Upper lobe of left lung (tissue), 6 donors: ENCODE measurements around the gene MYO1C. TPM values are rescaled to one million over a fixed set of nuclear protein-coding genes. Genes with fewer than 3 reads are reported as not detected.

ENCODE experiments used
- ATAC-seq, 2 donors: fragments of 200-7000 bp; cut with Tn5 transposase; one replicate each; pipeline ENCODE4 v1.9.1; 2022; ENCODE audit warnings: mild to moderate bottlenecking in 2 of 2, moderate library complexity in 2 of 2; ENCODE audit not compliant: low FRiP score in 2 of 2
- DNase-seq, 2 donors: peaks; one replicate each; pipeline ENCODE4 v3.0.0-alpha.2; 2019 to 2020
- H3K27ac ChIP-seq, 4 donors: fragments of 200-600 bp; sonication (generic); one replicate each; pipeline ENCODE4 v1.5.1; 2016 to 2019
- H3K27me3 ChIP-seq, 4 donors: fragments of 200-600 bp; sonication (generic); one replicate each; pipeline ENCODE4 v1.5.1; 2017 to 2019
- H3K36me3 ChIP-seq, 4 donors: fragments of 200-600 bp; sonication (generic); one replicate each; pipeline ENCODE4 v1.5.1; 2016 to 2019
- H3K4me1 ChIP-seq, 4 donors: fragments of 200-600 bp; sonication (generic); one replicate each; pipeline ENCODE4 v1.5.1; 2018 to 2019
- H3K4me3 ChIP-seq, 4 donors: fragments of 200-600 bp; sonication (generic); one replicate each; pipeline ENCODE4 v1.5.1; 2017 to 2019; ENCODE audit warnings: mild to moderate bottlenecking in 2 of 4, moderate library complexity in 1 of 4
- H3K9me3 ChIP-seq, 4 donors: fragments of 200-600 bp; sonication (generic); one replicate each; pipeline ENCODE4 v1.5.1; 2018 to 2019
- EP300 ChIP-seq, 4 donors: sonication (generic); formaldehyde crosslinking; IDR thresholded peaks; one replicate each; pipeline ENCODE4 v1.5.1; 2017; ENCODE audit warnings: antibody characterized with exemption in 4 of 4, control low read depth in 2 of 4
- POLR2A ChIP-seq, 4 donors: fragments of 450-650 bp; IDR thresholded peaks; one replicate each; pipeline ENCODE4 v1.5.1; 2016 to 2017; ENCODE audit warnings: antibody characterized with exemption in 4 of 4, mild to moderate bottlenecking in 2 of 4
- POLR2AphosphoS5 ChIP-seq, 2 donors: sonication (generic); formaldehyde crosslinking; IDR thresholded peaks; one replicate each; pipeline ENCODE4 v1.5.1; 2017; ENCODE audit warnings: antibody characterized with exemption in 2 of 2
- WGBS, 2 donors: methylation state at CpG; one replicate each; pipeline ENCODE4 v1.1.5; 2017 to 2018; 5-methylcytosine and 5-hydroxymethylcytosine counted together
- total RNA-seq, 6 donors: library from RNA; depleted of rRNA in 4 of 6; stranded (reverse); fragments of >200 nt in 4 of 6; gene quantifications; one replicate each; pipeline versions ENCODE4 v1.1.0 to v1.2.1, GENCODE V29; 2016 to 2021
- TF ChIP-seq, protein P1 (sequence below), 6 experiments: fragments of 450-650 bp in 4 of 6; fragments of 200-600 bp in 2 of 6; sonication (generic) in 2 of 6; IDR thresholded peaks; one replicate each; pipeline ENCODE4 v1.5.1; 2016 to 2019; ENCODE audit warnings: antibody characterized with exemption in 6 of 6
- donor health status: DM: no; HTN: no; CAD: no; lungs with moderate emphysema.
- donor health status: DM: no; HTN: yes; CAD: no; lungs with severe emphysema.

MYO1C gene
- total RNA-seq, 6 donors from 2014 or later: 186 to 358 (median 266) TPM

- 3 to 5% methylated on average over 16 to 28 of the region's 72 CpGs for WGBS, 2 donors
- no peaks in the 10 kb centered on the region for H3K9me3 ChIP-seq
- ATAC-seq: peak; percentile 77 to 86
- peaks cover 2 to 10% (median 3%) of the 10 kb centered on the region in 4 donors for H3K36me3 ChIP-seq
- peaks cover 51 to 86% (median 70%) of the 10 kb centered on the region in 4 donors for H3K4me1 ChIP-seq
- TF ChIP-seq, protein P1, sequence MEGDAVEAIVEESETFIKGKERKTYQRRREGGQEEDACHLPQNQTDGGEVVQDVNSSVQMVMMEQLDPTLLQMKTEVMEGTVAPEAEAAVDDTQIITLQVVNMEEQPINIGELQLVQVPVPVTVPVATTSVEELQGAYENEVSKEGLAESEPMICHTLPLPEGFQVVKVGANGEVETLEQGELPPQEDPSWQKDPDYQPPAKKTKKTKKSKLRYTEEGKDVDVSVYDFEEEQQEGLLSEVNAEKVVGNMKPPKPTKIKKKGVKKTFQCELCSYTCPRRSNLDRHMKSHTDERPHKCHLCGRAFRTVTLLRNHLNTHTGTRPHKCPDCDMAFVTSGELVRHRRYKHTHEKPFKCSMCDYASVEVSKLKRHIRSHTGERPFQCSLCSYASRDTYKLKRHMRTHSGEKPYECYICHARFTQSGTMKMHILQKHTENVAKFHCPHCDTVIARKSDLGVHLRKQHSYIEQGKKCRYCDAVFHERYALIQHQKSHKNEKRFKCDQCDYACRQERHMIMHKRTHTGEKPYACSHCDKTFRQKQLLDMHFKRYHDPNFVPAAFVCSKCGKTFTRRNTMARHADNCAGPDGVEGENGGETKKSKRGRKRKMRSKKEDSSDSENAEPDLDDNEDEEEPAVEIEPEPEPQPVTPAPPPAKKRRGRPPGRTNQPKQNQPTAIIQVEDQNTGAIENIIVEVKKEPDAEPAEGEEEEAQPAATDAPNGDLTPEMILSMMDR (IDR thresholded peaks at IDR 0.05): peak in 2 of 6 experiments; percentile 42 to 48
- TF ChIP-seq EP300 (IDR thresholded peaks at IDR 0.05) (peak in 1 of 4 donors; percentile 41), POLR2AphosphoS5 (IDR thresholded peaks at IDR 0.05) (peak; percentile 53 to 71), POLR2A (IDR thresholded peaks at IDR 0.05) (peak; percentile 36 to 73 (median 50))
- H3K27me3 ChIP-seq: no peaks in the 10 kb centered on the region
- peak overlapping the region; percentile 43 to 84 (median 65) for H3K4me3 ChIP-seq
- peak; percentile 90 to 97 for DNase-seq
- H3K27ac ChIP-seq: peak overlapping the region; percentile 91 to 98 (median 96)
Measured at GRCh38 chr17:1487939-1488825, 4.3 kb downstream of the MYO1C start.

DNA sequence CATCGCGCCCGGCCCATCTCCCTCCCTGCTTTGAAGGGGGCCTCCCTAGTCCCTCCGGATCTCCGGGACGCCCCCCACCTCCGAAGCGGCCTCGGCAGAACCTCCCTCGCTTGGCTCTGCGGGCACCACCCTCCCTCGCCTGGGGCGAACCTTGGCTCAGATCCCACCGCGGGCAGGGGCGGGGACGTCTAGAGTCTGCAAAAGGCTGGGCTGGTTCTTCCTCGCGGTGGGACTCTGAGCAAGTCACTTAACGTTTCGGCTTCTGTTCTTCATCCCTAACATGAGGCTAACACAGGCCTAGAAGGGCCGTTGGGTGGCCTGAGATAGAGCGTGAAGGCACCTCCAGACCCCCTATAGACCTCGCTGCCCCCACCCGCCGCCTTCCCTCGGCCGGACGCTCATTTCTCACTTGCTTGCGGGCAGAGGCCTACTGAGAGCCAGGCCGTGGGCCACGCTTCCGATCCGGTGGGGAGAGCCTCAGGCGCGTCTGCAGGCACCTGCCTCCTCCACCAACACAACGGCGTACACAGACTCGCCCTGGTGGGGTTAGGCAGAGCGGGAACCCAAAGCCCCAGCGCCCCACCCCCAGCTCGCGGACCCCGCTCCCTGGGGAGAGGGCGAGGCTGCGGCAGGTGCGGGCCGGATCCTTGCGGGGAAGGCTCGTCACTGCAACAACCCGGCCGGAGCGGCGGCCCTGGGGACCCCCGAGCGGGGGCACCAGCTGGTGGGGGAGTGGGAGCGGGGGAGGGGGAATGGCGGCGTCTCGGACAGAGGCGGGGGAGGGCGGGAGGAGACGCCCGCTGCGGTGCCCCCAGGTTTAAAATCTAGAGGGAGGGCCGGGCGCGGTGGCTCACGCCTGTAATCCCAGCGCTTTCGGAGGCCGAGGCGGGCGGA is 5.4 kb downstream of the MYO1C start:
- no peaks in the 10 kb centered on the region for H3K27me3 ChIP-seq
- peaks cover 7 to 19% (median 11%) of the 10 kb centered on the region in 4 donors for H3K36me3 ChIP-seq
- H3K27ac ChIP-seq: peak overlapping the region; percentile 91 to 98 (median 96)
- H3K9me3 ChIP-seq: no peaks in the 10 kb centered on the region
- ATAC-seq (peak; percentile 39 to 61), DNase-seq (peak; percentile 88 to 95)
- peak overlapping the region; percentile 43 to 84 (median 65) for H3K4me3 ChIP-seq
- H3K4me1 ChIP-seq: peaks cover 43 to 80% (median 59%) of the 10 kb centered on the region in 4 donors
- WGBS, 2 donors: 10 to 14% methylated on average over 35 to 62 of the region's 74 CpGs
- TF ChIP-seq POLR2A (IDR thresholded peaks at IDR 0.05) (peak in 1 of 4 donors; percentile 59), EP300 (IDR thresholded peaks at IDR 0.05) (no peak), POLR2AphosphoS5 (IDR thresholded peaks at IDR 0.05) (peak; percentile 14 to 68)
- TF ChIP-seq, protein P1 (IDR thresholded peaks at IDR 0.05): no peak

DNA sequence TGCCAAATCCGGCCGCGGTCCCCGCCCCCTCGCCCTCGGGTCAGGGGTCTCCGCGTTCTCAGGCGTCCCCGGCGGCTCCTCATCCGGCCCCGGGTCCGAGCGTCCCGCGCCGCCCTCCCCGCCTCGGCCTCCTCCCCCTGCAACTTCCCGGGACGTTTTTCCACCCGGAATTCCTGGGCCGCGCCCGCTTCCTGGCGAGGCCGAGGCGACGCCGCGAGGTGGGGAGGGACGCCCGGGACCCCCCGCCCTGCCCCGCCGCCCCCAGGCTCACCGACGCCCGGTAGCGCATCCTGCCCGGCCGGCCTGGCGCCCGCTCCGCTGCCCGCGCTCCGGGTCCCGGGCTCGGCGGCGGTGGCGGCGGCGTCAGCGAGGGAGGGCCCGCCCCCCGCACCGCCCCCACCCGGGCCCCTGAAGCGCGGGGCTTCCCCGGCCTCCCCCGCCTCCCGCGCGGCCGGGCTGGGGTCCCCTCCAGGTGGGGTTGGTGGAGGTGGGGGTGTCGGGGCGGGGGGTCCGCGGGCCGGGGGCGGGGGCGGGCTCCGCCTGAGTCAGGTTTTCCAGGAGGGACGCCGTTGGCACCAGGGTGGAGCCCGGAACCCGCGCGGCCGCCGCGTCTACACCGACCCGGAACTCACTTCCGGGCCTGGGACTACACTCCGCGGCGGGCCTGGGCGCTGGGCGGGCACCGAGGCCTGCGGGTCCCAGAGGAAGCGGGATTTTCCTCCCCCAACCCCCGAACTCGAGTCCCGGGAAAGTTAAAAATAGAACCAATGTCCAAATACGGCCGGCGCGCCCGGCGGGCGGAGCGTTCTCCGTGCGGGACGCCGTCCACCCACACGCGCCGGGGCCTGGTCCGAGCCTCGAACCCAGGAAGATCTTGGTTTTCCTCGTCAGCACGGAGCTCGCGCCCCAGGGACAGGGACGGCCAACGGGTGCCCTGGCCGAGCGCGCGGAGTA is 6.8 kb downstream of the MYO1C start:
- TF ChIP-seq POLR2AphosphoS5 (IDR thresholded peaks at IDR 0.05): peak; percentile 14 to 40
- no peak for TF ChIP-seq EP300 (IDR thresholded peaks at IDR 0.05)
- TF ChIP-seq POLR2A (IDR thresholded peaks at IDR 0.05): peak in 1 of 4 donors; percentile 35
- TF ChIP-seq, protein P1 (IDR thresholded peaks at IDR 0.05): no peak
- Histone ChIP-seq H3K27me3 (no peaks in the 10 kb centered on the region), H3K4me3 (peak overlapping the region; percentile 59 to 84 (median 67)), H3K4me1 (peaks cover 43 to 73% (median 55%) of the 10 kb centered on the region in 4 donors), H3K36me3 (peaks cover 12 to 33% (median 24%) of the 10 kb centered on the region in 4 donors), H3K27ac (peak overlapping the region; percentile 91 to 98 (median 96)), H3K9me3 (no peaks in the 10 kb centered on the region)
- WGBS, 2 donors: 2% methylated on average over 37 to 64 of the region's 127 CpGs
- DNase-seq (peak; percentile 72 to 95), ATAC-seq (peak in 1 of 2 donors; percentile 66)
